Neuronal stem cell (in vitro differentiated cells): Measurements from ENCODE around the gene ANKS1B.
A peak's percentile ranks its signal among the peaks of the same experiment; 100 is the strongest.

Experiments used
- DNase-seq: peaks from one replicate; pipeline ENCODE4 v3.0.0-alpha.2; 2013; ENCODE audit warnings: low spot score
- H2AFZ ChIP-seq: one replicate; pipeline ENCODE4 v1.6.1; 2013; ENCODE audit warnings: mild to moderate bottlenecking, low read length, inconsistent platforms
- H2AK5ac ChIP-seq: 2 replicates; pipeline ENCODE4 v1.6.1; 2013; ENCODE audit warnings: low read depth, mild to moderate bottlenecking, inconsistent platforms, low read length, moderate library complexity, mixed read lengths
- H2BK120ac ChIP-seq: 2 replicates; pipeline ENCODE4 v1.6.1; 2013; ENCODE audit warnings: low read depth, mild to moderate bottlenecking, inconsistent platforms, low read length, moderate library complexity, mixed read lengths
- H2BK12ac ChIP-seq: one replicate; pipeline ENCODE4 v1.6.1; 2013; ENCODE audit warnings: low read length, inconsistent platforms
- H2BK15ac ChIP-seq: 2 replicates; pipeline ENCODE4 v1.6.1; 2013; ENCODE audit warnings: mild to moderate bottlenecking, low read length, inconsistent platforms, mixed read lengths
- H2BK5ac ChIP-seq: one replicate; pipeline ENCODE4 v1.6.1; 2013; ENCODE audit warnings: inconsistent platforms, mild to moderate bottlenecking, low read length, moderate library complexity
- H3K14ac ChIP-seq: one replicate; pipeline ENCODE4 v1.6.1; 2013; ENCODE audit warnings: low read length, inconsistent platforms
- H3K18ac ChIP-seq: 2 replicates; pipeline ENCODE4 v1.6.1; 2013; ENCODE audit warnings: low read length, inconsistent platforms
- H3K23ac ChIP-seq: 2 replicates; pipeline ENCODE4 v1.6.1; 2013; ENCODE audit warnings: low read depth, mild to moderate bottlenecking, mixed read lengths, low read length, inconsistent platforms; ENCODE audit not compliant: poor library complexity
- H3K27ac ChIP-seq: replicated peaks from 3 replicates; pipeline ENCODE4 v1.5.1; 2013; ENCODE audit warnings: low read length, inconsistent platforms
- H3K27me3 ChIP-seq, 3 experiments: 2 replicates each; pipeline ENCODE4 v1.6.1; 2013; ENCODE audit warnings: low read length in 3 of 3, mild to moderate bottlenecking in 2 of 3, inconsistent platforms in 1 of 3, low read depth in 1 of 3, mixed read lengths in 1 of 3, moderate library complexity in 1 of 3; ENCODE audit not compliant: control insufficient read depth in 3 of 3, insufficient read depth in 3 of 3
- H3K36me3 ChIP-seq, 2 donors: replicated peaks in 1 of 2; 2 replicates each; pipeline ENCODE4 v1.6.1; 2013; ENCODE audit warnings: low read length in 2 of 2; ENCODE audit not compliant: control insufficient read depth in 2 of 2, insufficient read depth in 2 of 2
- H3K4ac ChIP-seq: 2 replicates; pipeline ENCODE4 v1.6.1; 2013; ENCODE audit warnings: inconsistent platforms, mild to moderate bottlenecking, low read length, moderate library complexity
- H3K4me1 ChIP-seq, 2 donors: 1 replicate in 1 of 2; 2 replicates in 1 of 2; pipeline ENCODE4 v1.6.1; 2013; ENCODE audit warnings: low read length in 2 of 2, low read depth in 1 of 2; ENCODE audit not compliant: control insufficient read depth in 2 of 2, insufficient read depth in 1 of 2
- H3K4me2 ChIP-seq: one replicate; pipeline ENCODE4 v1.6.1; 2013; ENCODE audit warnings: mild to moderate bottlenecking, low read length, inconsistent platforms; ENCODE audit not compliant: insufficient read depth, poor library complexity, severe bottlenecking
- H3K4me3 ChIP-seq, 2 donors: 2 replicates each; pipeline ENCODE4 v1.5.1; 2013; ENCODE audit warnings: low read length in 2 of 2, mild to moderate bottlenecking in 2 of 2, inconsistent platforms in 1 of 2, moderate library complexity in 1 of 2
- H3K79me1 ChIP-seq: one replicate; pipeline ENCODE4 v1.6.1; 2013; ENCODE audit warnings: low read depth, mild to moderate bottlenecking, inconsistent platforms, low read length, moderate library complexity
- H3K9ac ChIP-seq: one replicate; pipeline ENCODE4 v1.6.1; 2013; ENCODE audit warnings: mild to moderate bottlenecking, low read depth, low read length, inconsistent platforms; ENCODE audit not compliant: poor library complexity
- H3K9me3 ChIP-seq, 2 donors: replicated peaks in 1 of 2; 2 replicates each; pipeline versions ENCODE3 to v1.6.1; 2013; ENCODE audit warnings: low read length in 2 of 2, mild to moderate bottlenecking in 2 of 2, inconsistent platforms in 1 of 2, low read depth in 1 of 2, mixed read lengths in 1 of 2, moderate library complexity in 1 of 2; ENCODE audit not compliant: control insufficient read depth in 2 of 2, insufficient read depth in 1 of 2
- H4K8ac ChIP-seq: one replicate; pipeline ENCODE4 v1.6.1; 2013; ENCODE audit warnings: low read depth, mild to moderate bottlenecking, inconsistent platforms, low read length, moderate library complexity
- H4K91ac ChIP-seq: one replicate; pipeline ENCODE4 v1.6.1; 2013; ENCODE audit warnings: low read length, low read depth, mild to moderate bottlenecking, inconsistent platforms; ENCODE audit not compliant: poor library complexity
- WGBS, 2 donors: extraction: QIAGEN DNeasy Blood & Tissue Kit; methylation state at CpG; one replicate each; pipeline ENCODE4 v1.1.7; 2013; ENCODE audit warnings: missing lambda C conversion rate in 2 of 2, mixed read lengths in 1 of 2; ENCODE audit not compliant: insufficient read length in 2 of 2, insufficient replicate concordance in 1 of 2; ENCODE audit errors: extremely low coverage in 2 of 2; 5-methylcytosine and 5-hydroxymethylcytosine counted together

Gene ANKS1B

DNA sequence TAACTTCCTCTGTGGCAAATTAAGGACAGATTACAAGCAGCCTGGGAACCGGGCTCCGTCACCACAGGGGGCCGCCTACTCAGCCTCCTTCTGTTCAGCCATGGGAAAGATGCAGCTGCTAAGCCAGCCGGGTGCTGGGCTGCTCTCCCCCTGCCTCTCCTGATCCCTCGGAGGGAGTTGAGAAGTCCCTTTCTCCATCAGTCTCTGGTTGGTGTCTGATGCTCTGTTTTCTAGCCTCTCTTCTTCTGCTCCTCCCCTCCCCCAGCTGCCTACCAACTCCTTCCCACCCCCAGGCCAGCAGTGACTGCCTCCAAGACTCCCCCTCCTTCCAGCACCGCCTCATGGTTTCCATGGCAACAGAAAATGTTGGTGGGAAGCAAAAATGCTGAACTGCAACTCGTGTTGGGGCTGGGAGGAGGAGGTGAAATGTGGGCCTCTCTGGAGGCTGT is 853.0 kb downstream of the ANKS1B start:
- Histone ChIP-seq H3K4me3 (no peak overlapping the region), H2AFZ (peak overlapping the region; percentile 80), H3K23ac (no peak overlapping the region), H3K14ac (no peak overlapping the region), H3K18ac (peak overlapping the region; percentile 49), H3K27me3 (no peaks in the 10 kb centered on the region), H2BK15ac (no peak overlapping the region), H4K91ac (no peak overlapping the region), H3K4ac (no peak overlapping the region), H2BK5ac (no peak overlapping the region), H3K4me1 (peaks cover 13% of the 10 kb centered on the region in 2 donors), H3K4me2 (no peak overlapping the region), H2BK120ac (no peak overlapping the region), H3K9ac (no peak overlapping the region), H2AK5ac (no peak overlapping the region), H3K9me3 (no peaks in the 10 kb centered on the region), H3K36me3 (no peaks in the 10 kb centered on the region), H2BK12ac (no peak overlapping the region), H4K8ac (no peak overlapping the region), H3K27ac (peak overlapping the region; percentile 84), H3K79me1 (no peaks in the 10 kb centered on the region)
- WGBS, 2 donors: no CpG with 5 or more reads among the region's 7 CpGs
- peak; percentile 76 for DNase-seq

GRCh38 chr12:99130808-99131553 is 853.8 kb downstream of the ANKS1B start:
- Histone ChIP-seq H4K91ac (peak overlapping the region; percentile 41), H3K9ac (no peak overlapping the region), H3K18ac (peak overlapping the region; percentile 32), H3K36me3 (no peaks in the 10 kb centered on the region), H2BK5ac (no peak overlapping the region), H2BK15ac (no peak overlapping the region), H3K14ac (no peak overlapping the region), H3K9me3 (no peaks in the 10 kb centered on the region), H3K23ac (no peak overlapping the region), H2BK12ac (no peak overlapping the region), H3K4me2 (no peak overlapping the region), H3K4me3 (no peak overlapping the region), H4K8ac (no peak overlapping the region), H2AFZ (peak overlapping the region; percentile 80), H3K27ac (peak overlapping the region; percentile 84), H2AK5ac (no peak overlapping the region), H3K27me3 (no peaks in the 10 kb centered on the region), H3K4ac (no peak overlapping the region), H3K4me1 (peaks cover 13% of the 10 kb centered on the region in 2 donors), H3K79me1 (no peaks in the 10 kb centered on the region), H2BK120ac (no peak overlapping the region)
- no peak for DNase-seq
- no CpG with 5 or more reads among the region's 3 CpGs for WGBS, 2 donors

DNA sequence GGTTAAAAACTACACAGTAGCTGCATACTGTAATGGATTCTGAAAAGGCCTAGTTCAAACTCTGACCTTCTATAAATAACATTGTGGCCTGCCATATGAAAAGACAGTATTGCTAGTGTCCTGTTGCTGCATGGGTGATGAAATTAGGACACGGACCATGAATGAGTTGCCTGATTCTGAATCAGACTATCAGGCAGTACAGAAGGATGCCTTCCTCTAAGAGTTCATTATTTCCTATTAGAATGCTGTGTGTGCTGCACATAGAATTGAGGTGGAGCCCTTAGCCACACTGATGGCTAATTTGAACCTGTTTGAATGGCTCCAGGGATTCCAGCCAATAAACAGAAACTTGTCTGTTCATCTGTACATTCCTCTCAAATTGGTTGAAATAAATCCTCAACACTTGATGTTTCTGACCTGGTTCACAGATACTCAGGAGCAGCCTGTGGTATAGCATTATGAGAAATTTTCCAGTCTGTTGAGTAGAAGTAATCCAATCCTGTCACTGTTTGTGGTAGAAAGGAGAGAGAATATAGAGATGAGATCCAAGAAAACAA is 856.4 kb downstream of the ANKS1B start:
- Histone ChIP-seq H2BK12ac (no peak overlapping the region), H3K14ac (no peak overlapping the region), H3K79me1 (no peaks in the 10 kb centered on the region), H3K27ac (no peak overlapping the region), H3K4me2 (no peak overlapping the region), H2BK15ac (no peak overlapping the region), H2AFZ (no peak overlapping the region), H3K9ac (no peak overlapping the region), H4K91ac (no peak overlapping the region), H2BK120ac (no peak overlapping the region), H3K36me3 (no peaks in the 10 kb centered on the region), H3K4me1 (peaks cover 13% of the 10 kb centered on the region in 2 donors), H3K23ac (no peak overlapping the region), H3K4me3 (no peak overlapping the region), H3K4ac (no peak overlapping the region), H3K18ac (no peak overlapping the region), H2AK5ac (no peak overlapping the region), H4K8ac (no peak overlapping the region), H2BK5ac (no peak overlapping the region), H3K9me3 (peaks cover 0 to 6% of the 10 kb centered on the region in 2 donors), H3K27me3 (no peaks in the 10 kb centered on the region)
- no peak for DNase-seq
- WGBS, 2 donors: no CpG with 5 or more reads among the region's 1 CpG

GRCh38 chr12:99122959-99123358 is 861.8 kb downstream of the ANKS1B start:
- no peak for DNase-seq
- Histone ChIP-seq H3K23ac (no peak overlapping the region), H2AK5ac (no peak overlapping the region), H3K4ac (no peak overlapping the region), H4K8ac (no peak overlapping the region), H3K27ac (no peak overlapping the region), H2BK15ac (no peak overlapping the region), H2BK12ac (no peak overlapping the region), H3K9ac (no peak overlapping the region), H3K18ac (no peak overlapping the region), H4K91ac (no peak overlapping the region), H3K36me3 (no peaks in the 10 kb centered on the region), H3K4me2 (no peak overlapping the region), H3K4me1 (peaks cover 2 to 12% of the 10 kb centered on the region in 2 donors), H2BK120ac (no peak overlapping the region), H2AFZ (no peak overlapping the region), H3K14ac (no peak overlapping the region), H3K27me3 (no peaks in the 10 kb centered on the region), H3K79me1 (no peaks in the 10 kb centered on the region), H2BK5ac (no peak overlapping the region), H3K4me3 (no peak overlapping the region), H3K9me3 (peaks cover 0 to 18% of the 10 kb centered on the region in 2 donors)
- WGBS, 2 donors: no CpG with 5 or more reads among the region's 2 CpGs
